K562 (cell line): ENCODE results near the gene NUF2. TPM values are rescaled to one million over a fixed set of nuclear protein-coding genes. Genes with fewer than 3 reads are reported as not detected.

Source experiments
- E2F4 ChIP-seq: sonication (generic); formaldehyde crosslinking; IDR thresholded peaks from 2 replicates; pipeline ENCODE4 v1.8.0; 2022; ENCODE audit warnings: mild to moderate bottlenecking, low read depth, missing genetic modification reagents
- ELF1 ChIP-seq: fragments of 200-800 bp; sonication (Bioruptor generic); IDR thresholded peaks from 2 replicates; pipeline ENCODE4 v1.6.1; 2016; ENCODE audit warnings: missing genetic modification characterization, missing compliant biosample characterization
- ETV1 ChIP-seq: fragments of 450-650 bp; conservative IDR thresholded peaks from 2 replicates; pipeline ENCODE4 v1.6.1; 2016; ENCODE audit warnings: missing genetic modification characterization, control low read depth, low read depth, missing compliant biosample characterization
- FOS ChIP-seq: IDR thresholded peaks from 3 replicates; pipeline ENCODE4 v1.6.1; 2011; ENCODE audit not compliant: insufficient read length; ENCODE audit errors: extremely low read depth
- FOXA3 ChIP-seq, 2 experiments: fragments of 450-650 bp in 1 of 2; sonication (generic) in 1 of 2; formaldehyde crosslinking; IDR thresholded peaks in 1 of 2; conservative IDR thresholded peaks in 1 of 2; 2 replicates each; pipeline versions ENCODE4 v1.4.0 to v1.8.0; 2020 to 2022; ENCODE audit warnings: mild to moderate bottlenecking in 2 of 2, missing genetic modification reagents in 1 of 2
- HDAC3 ChIP-seq: fragments of 450-650 bp; IDR thresholded peaks from 2 replicates; pipeline ENCODE4 v1.6.1; 2018; ENCODE audit warnings: borderline replicate concordance, mild to moderate bottlenecking, moderate library complexity; ENCODE audit not compliant: partially characterized antibody
- HNRNPL ChIP-seq: fragments of 200-400 bp; formaldehyde crosslinking; IDR thresholded peaks from 2 replicates; pipeline ENCODE4 v1.6.1; 2017; ENCODE audit warnings: low read depth, mild to moderate bottlenecking, low read length
- HNRNPUL1 ChIP-seq: fragments of 200-400 bp; formaldehyde crosslinking; IDR thresholded peaks from 2 replicates; pipeline ENCODE4 v1.6.1; 2017; ENCODE audit warnings: low read length
- MED1 ChIP-seq: sonication (generic); formaldehyde crosslinking; IDR thresholded peaks from 2 replicates; pipeline ENCODE4 v1.8.1; 2023; ENCODE audit warnings: missing genetic modification reagents, borderline replicate concordance
- NR1H2 ChIP-seq: sonication (generic); formaldehyde crosslinking; IDR thresholded peaks from 2 replicates; pipeline ENCODE4 v1.4.0; 2020; ENCODE audit warnings: mild to moderate bottlenecking, missing genetic modification reagents
- PHB ChIP-seq: fragments of 250-450 bp; sonication (Bioruptor Pico); IDR thresholded peaks from 2 replicates; pipeline ENCODE4 v1.5.0; 2021
- POLR3G ChIP-seq: IDR thresholded peaks from 2 replicates; pipeline ENCODE4 v1.6.1; 2011; ENCODE audit not compliant: insufficient read length, insufficient replicate concordance; ENCODE audit errors: extremely low read depth
- RBM22 ChIP-seq: fragments of 200-400 bp; formaldehyde crosslinking; IDR thresholded peaks from 2 replicates; pipeline ENCODE4 v1.6.1; 2018; ENCODE audit warnings: low read length, low read depth; ENCODE audit not compliant: poor library complexity, severe bottlenecking
- RNF2 ChIP-seq: sonication (generic); IDR thresholded peaks from 2 replicates; pipeline ENCODE4 v1.6.1; 2016
- SMARCA5 ChIP-seq: fragments of 450-650 bp; IDR thresholded peaks from 2 replicates; pipeline ENCODE4 v1.6.1; 2016
- TCF7 ChIP-seq: sonication (generic); IDR thresholded peaks from 2 replicates; pipeline ENCODE4 v1.6.1; 2016; ENCODE audit warnings: antibody characterized with exemption, borderline replicate concordance
- ZBTB17 ChIP-seq: fragments of 450-650 bp; formaldehyde crosslinking; IDR thresholded peaks from 2 replicates; pipeline ENCODE4 v1.4.0; 2020; ENCODE audit warnings: mild to moderate bottlenecking
- ZNF347 ChIP-seq: fragments of 450-650 bp; formaldehyde crosslinking; IDR thresholded peaks from 2 replicates; pipeline ENCODE4 v1.4.0; 2020; ENCODE audit warnings: low read depth, mild to moderate bottlenecking, moderate library complexity
- ZNF57 ChIP-seq: fragments of 450-650 bp; formaldehyde crosslinking; IDR thresholded peaks from 2 replicates; pipeline ENCODE4 v1.4.0; 2020; ENCODE audit warnings: mild to moderate bottlenecking, moderate library complexity
- ZNF583 ChIP-seq: fragments of 250-450 bp; sonication (Bioruptor Pico); IDR thresholded peaks from 2 replicates; pipeline ENCODE4 v1.4.0; 2020
- ZNF75A ChIP-seq: fragments of 450-650 bp; formaldehyde crosslinking; IDR thresholded peaks from 2 replicates; pipeline ENCODE4 v1.4.0; 2020; ENCODE audit warnings: mild to moderate bottlenecking
- ZNF79 ChIP-seq: fragments of 250-450 bp; sonication (Bioruptor Pico); IDR thresholded peaks from 2 replicates; pipeline ENCODE4 v1.4.0; 2020; ENCODE audit warnings: low read depth, mild to moderate bottlenecking, moderate library complexity
- polyA plus RNA-seq, 8 experiments: library from polyadenylated mRNA; depleted of rRNA in 4 of 8; stranded (reverse) in 5 of 8; unstranded in 3 of 8; fragments of >200 nt; fragmentation: Nextera tagmentation in 2 of 8; fragmentation: Illumina TruSeq in 1 of 8; extraction: Ambion mirVana in 2 of 8; extraction: Trizol in 1 of 8; gene quantifications; 2 replicates each; pipeline versions ENCODE4 v1.2.1 to v1.2.3, GENCODE V29; 2011 to 2014; ENCODE audit warnings: inconsistent platforms in 1 of 8, missing spikeins in 1 of 8
- total RNA-seq, 7 experiments: library from RNA; depleted of rRNA in 6 of 7; stranded (reverse); fragments of >200 nt in 6 of 7; fragmentation: Illumina TruSeq in 2 of 7; extraction: Trizol in 2 of 7; gene quantifications; 2 replicates each; pipeline versions ENCODE4 v1.2.1 to v1.2.3, GENCODE V29; 2011 to 2021; ENCODE audit warnings: low replicate concordance in 1 of 7
- TF ChIP-seq, protein P1 (sequence below): fragments of 450-650 bp; IDR thresholded peaks from 2 replicates; pipeline ENCODE4 v1.6.1; 2016; ENCODE audit warnings: antibody characterized with exemption
- TF ChIP-seq, protein P2 (sequence below), 2 experiments: IDR thresholded peaks; 2 replicates each; pipeline ENCODE4 v1.6.1; 2012; ENCODE audit warnings: improper control_type of control experiment in 2 of 2, low read depth in 2 of 2, low read length in 2 of 2, borderline replicate concordance in 1 of 2

Gene NUF2
- total and polyA plus RNA-seq, 9 of the 15 experiments (the other 6 are each of a cell fraction or from before 2014, with no cell fraction given) = 42.5 to 90.0 (median 60.3) TPM

DNA sequence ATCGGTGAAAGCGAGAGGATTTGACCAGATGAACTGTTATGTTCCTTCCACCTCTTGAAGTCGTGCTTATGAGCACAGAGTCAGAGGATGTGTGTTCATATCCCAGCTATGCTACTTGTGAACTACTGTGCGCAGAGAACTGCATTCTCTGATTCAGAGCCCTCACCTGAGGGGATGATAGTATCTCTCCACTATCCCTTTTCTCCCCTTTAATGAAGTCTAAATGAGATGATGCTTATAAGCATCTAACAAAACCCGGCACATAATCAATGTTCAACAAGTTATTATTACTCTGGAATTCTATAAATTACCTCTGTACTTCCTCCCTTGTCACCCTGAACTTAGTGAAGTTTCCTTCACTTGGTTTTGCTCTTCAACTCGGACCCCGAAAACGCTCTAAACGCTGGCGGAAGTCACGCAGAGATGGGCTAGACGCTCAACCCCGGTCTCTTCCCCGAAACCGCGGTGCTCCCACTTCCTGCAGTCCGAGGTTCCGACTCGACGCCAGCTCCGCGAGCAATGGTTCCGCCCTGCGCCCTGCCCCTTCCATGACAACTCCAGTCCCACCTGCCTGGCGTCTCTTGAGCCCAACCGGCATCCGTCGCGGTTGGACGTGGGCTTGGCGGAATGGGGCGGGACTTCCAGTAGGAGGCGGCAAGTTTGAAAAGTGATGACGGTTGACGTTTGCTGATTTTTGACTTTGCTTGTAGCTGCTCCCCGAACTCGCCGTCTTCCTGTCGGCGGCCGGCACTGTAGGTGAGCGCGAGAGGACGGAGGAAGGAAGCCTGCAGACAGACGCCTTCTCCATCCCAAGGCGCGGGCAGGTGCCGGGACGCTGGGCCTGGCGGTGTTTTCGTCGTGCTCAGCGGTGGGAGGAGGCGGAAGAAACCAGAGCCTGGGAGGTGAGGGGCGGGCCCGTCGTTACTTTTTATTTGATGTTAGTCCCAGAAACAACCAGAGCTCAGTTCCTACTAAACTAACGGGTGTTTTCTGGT is at the start of gene NUF2 (continued):
- TF ChIP-seq ZNF57 (CRISPR knock-in tag) (no peak), PHB (no peak), ZNF75A (CRISPR knock-in tag) (peak; percentile 64; the same call in 1 of the 2 replicates), HNRNPUL1 (no peak), SMARCA5 (no peak), ZNF347 (CRISPR knock-in tag) (no peak), ZBTB17 (CRISPR knock-in tag) (peak; percentile 76; the same call in 1 of the 2 replicates), E2F4 (CRISPR knock-in tag) (peak; percentile 100), RBM22 (peak; percentile 95), FOS (no peak), POLR3G (no peak), TCF7 (peak; percentile 91), ZNF79 (CRISPR knock-in tag) (no peak), FOXA3 (CRISPR knock-in tag; conservative IDR thresholded peaks at IDR 0.05 in 1 of 2, IDR thresholded peaks at IDR 0.05 in 1 of 2) (peak in 1 of 2 experiments; percentile 41; a peak in 1 of 4 replicates), ETV1 (tag) (peak; percentile 93), ZNF583 (CRISPR knock-in tag) (0 out of 2 replicates have a peak, but pooled peaks have one; percentile 81), MED1 (CRISPR knock-in tag) (no peak), HNRNPL (no peak), HDAC3 (peak; percentile 70), RNF2 (peak; percentile 93), ELF1 (tag) (peak; percentile 82), NR1H2 (no peak; the same call in 1 of the 2 replicates)
- TF ChIP-seq, protein P1, sequence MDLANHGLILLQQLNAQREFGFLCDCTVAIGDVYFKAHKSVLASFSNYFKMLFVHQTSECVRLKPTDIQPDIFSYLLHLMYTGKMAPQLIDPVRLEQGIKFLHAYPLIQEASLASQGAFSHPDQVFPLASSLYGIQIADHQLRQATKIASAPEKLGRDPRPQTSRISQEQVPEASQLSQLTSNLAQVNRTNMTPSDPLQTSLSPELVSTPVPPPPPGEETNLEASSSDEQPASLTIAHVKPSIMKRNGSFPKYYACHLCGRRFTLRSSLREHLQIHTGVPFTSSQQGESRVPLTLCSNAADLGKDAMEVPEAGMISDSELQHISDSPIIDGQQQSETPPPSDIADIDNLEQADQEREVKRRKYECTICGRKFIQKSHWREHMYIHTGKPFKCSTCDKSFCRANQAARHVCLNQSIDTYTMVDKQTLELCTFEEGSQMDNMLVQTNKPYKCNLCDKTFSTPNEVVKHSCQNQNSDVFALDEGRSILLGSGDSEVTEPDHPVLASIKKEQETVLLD = peak; percentile 79
- TF ChIP-seq, protein P2, sequence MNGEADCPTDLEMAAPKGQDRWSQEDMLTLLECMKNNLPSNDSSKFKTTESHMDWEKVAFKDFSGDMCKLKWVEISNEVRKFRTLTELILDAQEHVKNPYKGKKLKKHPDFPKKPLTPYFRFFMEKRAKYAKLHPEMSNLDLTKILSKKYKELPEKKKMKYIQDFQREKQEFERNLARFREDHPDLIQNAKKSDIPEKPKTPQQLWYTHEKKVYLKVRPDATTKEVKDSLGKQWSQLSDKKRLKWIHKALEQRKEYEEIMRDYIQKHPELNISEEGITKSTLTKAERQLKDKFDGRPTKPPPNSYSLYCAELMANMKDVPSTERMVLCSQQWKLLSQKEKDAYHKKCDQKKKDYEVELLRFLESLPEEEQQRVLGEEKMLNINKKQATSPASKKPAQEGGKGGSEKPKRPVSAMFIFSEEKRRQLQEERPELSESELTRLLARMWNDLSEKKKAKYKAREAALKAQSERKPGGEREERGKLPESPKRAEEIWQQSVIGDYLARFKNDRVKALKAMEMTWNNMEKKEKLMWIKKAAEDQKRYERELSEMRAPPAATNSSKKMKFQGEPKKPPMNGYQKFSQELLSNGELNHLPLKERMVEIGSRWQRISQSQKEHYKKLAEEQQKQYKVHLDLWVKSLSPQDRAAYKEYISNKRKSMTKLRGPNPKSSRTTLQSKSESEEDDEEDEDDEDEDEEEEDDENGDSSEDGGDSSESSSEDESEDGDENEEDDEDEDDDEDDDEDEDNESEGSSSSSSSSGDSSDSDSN (IDR thresholded peaks at IDR 0.05; ENCODE audit: borderline replicate concordance in 1 of 2, low read depth in 2 of 2, low read length in 2 of 2) = peak; percentile 69 to 95; a peak in 2 of 4 replicates
